HL-60 (cell line): ENCODE data around the gene MTCL1.

Source experiments
- CTCF ChIP-seq: IDR thresholded peaks from one replicate; pipeline ENCODE4 v1.5.1; 2011; ENCODE audit warnings: low read length, control low read depth, inconsistent platforms; ENCODE audit not compliant: insufficient read depth
- GABPA ChIP-seq: IDR thresholded peaks from 2 replicates; pipeline ENCODE4 v1.6.1; 2012; ENCODE audit warnings: low read depth
- POLR2AphosphoS5 ChIP-seq: IDR thresholded peaks from 2 replicates; pipeline ENCODE4 v1.6.1; 2012; ENCODE audit warnings: low read depth
- REST ChIP-seq: IDR thresholded peaks from 2 replicates; pipeline ENCODE4 v1.6.1; 2012; ENCODE audit warnings: low read depth; ENCODE audit not compliant: insufficient replicate concordance
- SPI1 ChIP-seq: IDR thresholded peaks from 2 replicates; pipeline ENCODE4 v1.6.1; 2012; ENCODE audit warnings: low read depth, mild to moderate bottlenecking, borderline replicate concordance

GRCh38 chr18:8780227-8780626 is 74.9 kb downstream of the MTCL1 start:
- TF ChIP-seq POLR2AphosphoS5 = no peak
- TF ChIP-seq CTCF = no peak
- no peak for TF ChIP-seq REST
- TF ChIP-seq GABPA = no peak
- no peak for TF ChIP-seq SPI1
